ENCODE data around the gene DCAF8.

DCAF8 gene

DNA sequence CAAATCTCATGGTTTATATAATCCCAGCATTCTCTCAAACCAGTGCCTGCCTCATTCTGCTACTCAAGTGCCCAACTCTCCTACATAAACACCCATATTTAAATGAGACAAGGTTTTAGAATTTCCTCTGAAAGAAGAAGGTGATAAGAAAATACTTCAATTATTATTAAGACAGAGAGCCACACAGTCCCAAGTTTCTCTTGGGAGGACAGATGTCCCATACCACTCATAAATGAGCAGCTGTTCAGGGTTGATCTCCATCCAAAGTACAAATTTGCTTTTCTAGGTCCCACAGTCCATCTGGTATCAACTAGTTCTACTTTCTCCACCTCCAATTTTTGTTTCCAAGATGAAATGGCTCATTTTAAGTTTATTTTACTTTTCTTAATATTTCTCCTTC, 11.3 kb downstream of the DCAF8 start:
- DNase-seq (ENCODE audit: insufficient read length, low spot score) (no peak), FAIRE-seq (no peak)
- no peak for TF ChIP-seq CTCF (IDR thresholded peaks at IDR 0.05; ENCODE audit: insufficient read depth, missing control alignments)

DNA sequence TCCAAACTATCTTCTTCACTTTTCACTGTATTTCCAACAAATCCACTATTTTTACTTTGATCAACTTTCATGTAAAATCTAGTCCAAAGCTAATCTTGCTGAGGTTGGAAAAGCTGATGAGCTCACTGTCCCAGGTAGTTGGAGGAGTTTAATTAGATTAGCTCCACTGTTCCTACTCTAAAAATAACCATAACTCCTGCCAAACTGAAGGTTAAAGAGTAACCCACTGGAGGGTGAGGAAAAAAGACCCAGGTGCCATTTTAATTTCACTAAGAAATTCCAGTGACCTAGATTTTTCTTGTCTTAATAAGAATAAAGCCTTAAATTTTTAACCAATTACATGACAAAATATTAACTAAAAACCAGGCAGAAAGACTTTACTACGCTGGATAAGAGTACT, 15.3 kb downstream of the DCAF8 start:
- DNase-seq (ENCODE audit: insufficient read length, low spot score) (no peak), FAIRE-seq (no peak)
- no peak for TF ChIP-seq CTCF (IDR thresholded peaks at IDR 0.05; ENCODE audit: insufficient read depth, missing control alignments)

- FAIRE-seq (no peak), DNase-seq (ENCODE audit: insufficient read length, low spot score) (no peak)
- TF ChIP-seq CTCF (IDR thresholded peaks at IDR 0.05; ENCODE audit: insufficient read depth, missing control alignments) = no peak
These were observed 16.9 kb downstream of the DCAF8 start for GRCh38 chr1:160245434-160245833.

DNA sequence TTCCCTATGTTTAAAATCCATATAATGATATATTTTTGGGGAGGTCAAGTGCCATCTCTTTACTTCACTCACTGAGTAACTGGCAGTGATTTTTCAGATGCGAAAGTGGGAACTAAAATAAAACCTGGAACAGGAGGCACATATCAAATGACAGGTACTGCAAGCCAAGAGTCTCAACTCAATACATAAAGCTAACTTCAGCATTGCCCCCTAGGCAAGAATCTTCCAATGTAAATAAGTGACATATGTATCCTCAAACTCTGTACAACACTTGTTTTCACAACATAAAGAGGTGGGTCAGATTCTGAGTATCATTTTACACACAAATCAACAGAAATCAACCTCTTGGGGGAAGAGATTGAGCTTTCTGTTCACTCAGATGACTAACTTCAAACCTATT, 18.1 kb downstream of the DCAF8 start:
- FAIRE-seq = no peak

GRCh38 chr1:160243767-160244166, 18.6 kb downstream of the DCAF8 start:
- FAIRE-seq (peak; percentile 16), DNase-seq (ENCODE audit: insufficient read length, low spot score) (no peak)
- no peak for TF ChIP-seq CTCF (IDR thresholded peaks at IDR 0.05; ENCODE audit: insufficient read depth, missing control alignments)

More for the DNA sequence above, 18.1 kb downstream of the DCAF8 start:
- DNase-seq (ENCODE audit: insufficient read length, low spot score) = no peak
- no peak for TF ChIP-seq CTCF (IDR thresholded peaks at IDR 0.05; ENCODE audit: insufficient read depth, missing control alignments)

DNA sequence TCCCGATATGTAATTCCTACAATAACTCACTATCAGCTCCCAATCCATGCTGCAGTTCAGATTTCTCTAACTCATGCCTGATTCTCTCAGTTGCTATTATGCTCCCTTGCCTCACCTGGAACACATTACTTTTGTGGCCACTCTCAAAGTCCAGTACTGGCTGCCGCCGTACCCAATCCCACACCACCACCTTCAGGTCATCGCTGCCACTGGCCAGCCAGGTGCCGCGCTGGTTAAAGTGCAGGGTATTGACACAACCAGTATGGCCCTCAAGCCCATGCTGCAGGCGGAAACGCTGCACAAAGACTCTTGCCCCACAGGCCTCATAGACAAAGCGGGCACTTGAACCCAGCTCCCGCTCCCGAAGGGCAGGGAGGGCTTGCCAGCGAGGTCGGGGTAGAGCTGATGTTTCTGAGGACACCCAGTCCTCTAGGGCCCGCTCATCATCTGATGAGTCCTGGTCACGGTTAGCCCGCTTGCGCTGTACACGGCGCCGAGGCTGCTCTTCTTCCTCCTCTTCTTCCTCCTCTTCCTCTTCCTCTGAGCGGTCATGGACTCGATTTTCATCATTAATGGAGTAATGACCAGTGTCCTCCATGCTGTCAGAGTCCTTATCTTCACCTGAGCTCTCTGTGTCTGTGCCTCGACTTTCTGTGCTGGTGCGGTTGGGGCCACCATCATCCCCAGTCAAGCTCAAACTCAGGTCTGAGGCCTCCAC, 22.6 kb downstream of the DCAF8 start:
- DNase-seq (ENCODE audit: insufficient read length, low spot score) (no peak), FAIRE-seq (no peak)
- TF ChIP-seq CTCF (IDR thresholded peaks at IDR 0.05; ENCODE audit: insufficient read depth, missing control alignments) = no peak

DNA sequence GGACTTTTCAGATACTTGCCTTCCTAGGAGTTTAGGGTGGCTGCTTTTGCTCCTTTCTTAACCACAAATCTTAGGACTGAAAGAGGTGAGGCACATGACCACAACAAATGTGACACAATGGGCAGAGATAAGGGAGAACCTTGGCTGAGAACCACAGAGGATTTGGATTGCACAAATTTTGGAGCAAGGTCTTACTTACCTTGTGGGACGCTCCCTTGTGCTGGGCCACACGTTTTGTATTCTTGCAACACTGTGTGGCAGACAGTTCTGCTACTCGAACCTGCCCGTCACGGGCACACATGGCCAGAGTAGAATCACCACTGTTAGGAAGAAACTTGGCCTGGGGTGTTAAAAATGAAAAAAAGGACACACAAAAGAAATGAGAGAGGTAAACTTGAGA, 23.9 kb downstream of the DCAF8 start:
- FAIRE-seq (no peak), DNase-seq (ENCODE audit: insufficient read length, low spot score) (no peak)
- no peak for TF ChIP-seq CTCF (IDR thresholded peaks at IDR 0.05; ENCODE audit: insufficient read depth, missing control alignments)

All from D721Med (cell line).